HCT116 (cell line): ENCODE results near the gene CRISP2. TPM values are rescaled to one million over a fixed set of nuclear protein-coding genes. Genes with fewer than 3 reads are reported as not detected.

Experiments used
- ATAC-seq: fragments of 200-7000 bp; cut with Tn5 transposase; 2 replicates; pipeline ENCODE4 v1.9.1; 2020; ENCODE audit warnings: mild to moderate bottlenecking, moderate library complexity
- BruUV-seq: library from RNA; stranded (reverse); fragments of 400-500 nt; replicated peaks from 2 replicates; lab custom pipeline; 2021; lab: Mats Ljungman, UMichigan
- CTCF ChIA-PET: fragments of 300-600 bp; sonication (Branson Sonifier 250); formaldehyde crosslinking; loops from one replicate; lab custom pipeline; 2021; ENCODE audit warnings: antibody characterized with exemption; lab: Charles Lee
- POLR2A ChIA-PET: fragments of 300-600, 350-600 bp; sonication (Branson Sonifier 250); formaldehyde crosslinking; loops from one replicate; lab custom pipeline; 2021; ENCODE audit warnings: antibody characterized with exemption; lab: Charles Lee
- RAD21 ChIA-PET, 2 experiments: fragments of 300-600 bp; sonication (Branson Sonifier 250); formaldehyde crosslinking; loops; one replicate each; lab custom pipeline; 2023; ENCODE audit warnings: low total read pairs in 2 of 2; ENCODE audit not compliant: uncharacterized antibody in 2 of 2, unreplicated experiment in 2 of 2, low non-redundant PET in 1 of 2; lab: Charles Lee
- DNase-seq: peaks from one replicate; pipeline ENCODE4 v3.0.0-alpha.2; 2010; ENCODE audit warnings: low read depth, low spot score
- H2AFZ ChIP-seq: fragments of 200-600 bp; shearing (Covaris generic), sonication (generic); 2 replicates; pipeline ENCODE4 v1.6.1; 2017; ENCODE audit warnings: low read depth, mixed run types, mixed read lengths, antibody characterized with exemption, low read length; ENCODE audit not compliant: poor library complexity, severe bottlenecking
- H3K27ac ChIP-seq: 2 replicates; pipeline ENCODE4 v1.5.1; 2012; ENCODE audit warnings: low read depth, low read length
- H3K27me3 ChIP-seq: fragments of 200-600 bp; sonication (generic); 2 replicates; pipeline ENCODE4 v1.6.1; 2016; ENCODE audit warnings: mixed run types, low read length, mixed read lengths; ENCODE audit not compliant: insufficient read depth
- H3K36me3 ChIP-seq, 2 experiments: fragments of 200-500 bp in 1 of 2; fragments of 200-600 bp in 1 of 2; sonication (Bioruptor generic) in 1 of 2; sonication (generic) in 1 of 2; 2 replicates each; pipeline versions ENCODE4 v1.5.1 to v1.6.1; 2014 to 2016; ENCODE audit warnings: low read length in 2 of 2, inconsistent platforms in 1 of 2, mixed read lengths in 1 of 2, mixed run types in 1 of 2; ENCODE audit not compliant: insufficient read depth in 2 of 2, control insufficient read depth in 1 of 2
- H3K4me1 ChIP-seq, 2 experiments: fragments of 200-600 bp in 1 of 2; sonication (generic) in 1 of 2; 2 replicates each; pipeline versions ENCODE4 v1.5.1 to v1.6.1; 2012 to 2017; ENCODE audit warnings: low read length in 2 of 2, inconsistent platforms in 1 of 2, mild to moderate bottlenecking in 1 of 2, mixed read lengths in 1 of 2, mixed run types in 1 of 2, moderate library complexity in 1 of 2; ENCODE audit not compliant: insufficient read depth in 2 of 2, control insufficient read depth in 1 of 2
- H3K4me2 ChIP-seq: fragments of 200-600 bp; sonication (generic); 2 replicates; pipeline ENCODE4 v1.6.1; 2017; ENCODE audit warnings: mixed run types, low read length, mixed read lengths
- H3K4me3 ChIP-seq, 2 experiments: fragments of 200-600 bp in 1 of 2; sonication (generic) in 1 of 2; replicated peaks in 1 of 2; 2 replicates each; pipeline ENCODE4 v1.5.1; 2011 to 2016; ENCODE audit warnings: low read length in 2 of 2, control low read depth in 1 of 2, low read depth in 1 of 2, mild to moderate bottlenecking in 1 of 2, mixed read lengths in 1 of 2, mixed run types in 1 of 2
- H3K79me2 ChIP-seq: fragments of 200-600 bp; sonication (generic); 2 replicates; pipeline ENCODE4 v1.6.1; 2017; ENCODE audit warnings: mild to moderate bottlenecking, mixed run types, low read length, moderate library complexity, mixed read lengths; ENCODE audit not compliant: insufficient read depth
- H3K9ac ChIP-seq: fragments of 200-600 bp; sonication (generic); 2 replicates; pipeline ENCODE4 v1.6.1; 2016; ENCODE audit warnings: low read length, mixed read lengths
- H3K9me2 ChIP-seq: fragments of 200-600 bp; sonication (generic), shearing (Covaris generic); 2 replicates; pipeline ENCODE4 v1.6.1; 2017; ENCODE audit warnings: mixed run types, mild to moderate bottlenecking, moderate library complexity; ENCODE audit not compliant: insufficient read depth
- H3K9me3 ChIP-seq, 2 experiments: fragments of 200-500 bp in 1 of 2; fragments of 200-600 bp in 1 of 2; sonication (Bioruptor generic) in 1 of 2; sonication (generic) in 1 of 2; 2 replicates each; pipeline ENCODE4 v1.6.1; 2014 to 2017; ENCODE audit warnings: low read length in 2 of 2, mixed read lengths in 2 of 2, inconsistent platforms in 1 of 2, low read depth in 1 of 2, mild to moderate bottlenecking in 1 of 2, mixed run types in 1 of 2, moderate library complexity in 1 of 2; ENCODE audit not compliant: control insufficient read depth in 1 of 2, insufficient read depth in 1 of 2
- H4K20me1 ChIP-seq: fragments of 200-600 bp; sonication (generic), shearing (Covaris generic); 2 replicates; pipeline ENCODE4 v1.6.1; 2017; ENCODE audit warnings: mixed run types, mild to moderate bottlenecking, moderate library complexity; ENCODE audit not compliant: insufficient read depth
- ELF1 ChIP-seq: IDR thresholded peaks from 2 replicates; pipeline ENCODE4 v1.6.1; 2012; ENCODE audit warnings: low read depth, borderline replicate concordance
- EZH2 ChIP-seq: fragments of 200-600 bp; sonication (generic); IDR thresholded peaks from 2 replicates; pipeline ENCODE4 v1.6.1; 2017; ENCODE audit warnings: antibody characterized with exemption, mixed run types
- EZH2phosphoT487 ChIP-seq: fragments of 200-600 bp; IDR thresholded peaks from 2 replicates; pipeline ENCODE4 v1.6.1; 2018; ENCODE audit warnings: antibody characterized with exemption, borderline replicate concordance
- POLR2A ChIP-seq: IDR thresholded peaks from 2 replicates; pipeline ENCODE4 v1.7.0; 2011; ENCODE audit warnings: borderline replicate concordance; ENCODE audit not compliant: insufficient read depth, insufficient read length; ENCODE audit errors: extremely low read depth
- POLR2AphosphoS5 ChIP-seq: IDR thresholded peaks from 2 replicates; pipeline ENCODE4 v1.6.1; 2011; ENCODE audit warnings: mild to moderate bottlenecking, low read depth, low read length, moderate library complexity
- SP1 ChIP-seq: IDR thresholded peaks from 2 replicates; pipeline ENCODE4 v1.6.1; 2012; ENCODE audit warnings: low read depth
- TCF7L2 ChIP-seq: IDR thresholded peaks from 2 replicates; pipeline ENCODE4 v1.7.0; 2011; ENCODE audit warnings: borderline replicate concordance, inconsistent platforms; ENCODE audit not compliant: insufficient read depth, insufficient read length; ENCODE audit errors: extremely low read depth
- ZNF274 ChIP-seq: fragments of 200-500 bp; sonication (Bioruptor generic); IDR thresholded peaks from 2 replicates; pipeline ENCODE4 v1.6.1; 2014; ENCODE audit warnings: mild to moderate bottlenecking, low read depth, low read length, inconsistent platforms
- intact Hi-C: fragments of 100-400 bp; cut with micrococcal nuclease; formaldehyde crosslinking; loops from 2 replicates; pipeline ENCODE4 v1.10.0; 2022
- total RNA-seq: library from RNA; stranded (reverse); gene quantifications from one replicate; pipeline ENCODE4 v1.2.1, GENCODE V29; 2021; ENCODE audit not compliant: unreplicated experiment
- TF ChIP-seq, protein P1 (sequence below): IDR thresholded peaks from 2 replicates; pipeline ENCODE4 v1.6.1; 2012; ENCODE audit warnings: low read depth
- TF ChIP-seq, protein P2 (sequence below): IDR thresholded peaks from 2 replicates; pipeline ENCODE4 v1.6.1; 2011; ENCODE audit warnings: mild to moderate bottlenecking, low read length, moderate library complexity; ENCODE audit not compliant: insufficient replicate concordance; ENCODE audit errors: extremely low read depth
- TF ChIP-seq, protein P3 (sequence below): IDR thresholded peaks from 2 replicates; pipeline ENCODE4 v1.6.1; 2012

Gene CRISP2
- total RNA-seq, 1 experiment from 2014 or later = not detected

DNA sequence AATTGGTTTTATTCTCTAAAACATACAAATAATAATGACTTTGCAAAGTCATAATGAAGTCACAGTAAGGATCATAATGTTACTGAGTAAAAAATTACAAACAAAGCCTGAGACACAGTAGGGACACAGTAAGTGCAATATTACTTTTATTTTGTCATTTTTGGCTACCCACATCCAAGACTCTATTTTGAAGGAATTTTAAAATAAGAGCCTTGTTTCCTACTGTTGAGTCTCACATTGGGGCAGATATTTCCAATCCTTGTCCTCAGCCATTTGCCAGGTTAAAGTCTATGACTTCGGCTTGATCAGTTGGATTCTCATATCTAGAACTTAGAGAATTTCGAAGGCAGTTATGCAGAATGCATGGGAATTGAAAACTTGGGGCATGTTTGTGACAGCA lies 65.9 kb downstream of the CRISP2 start:
- Histone ChIP-seq H2AFZ (no peak overlapping the region), H3K27ac (no peak overlapping the region), H3K36me3 (no peaks in the 10 kb centered on the region), H3K79me2 (no peaks in the 10 kb centered on the region)
- no peak for DNase-seq
- RAD21 ChIA-PET = no interaction called here
- TF ChIP-seq ELF1 (no peak), ZNF274 (no peak), EZH2 (no peak), TCF7L2 (no peak), POLR2AphosphoS5 (no peak), POLR2A (no peak), EZH2phosphoT487 (no peak), SP1 (no peak)
- TF ChIP-seq, protein P1, sequence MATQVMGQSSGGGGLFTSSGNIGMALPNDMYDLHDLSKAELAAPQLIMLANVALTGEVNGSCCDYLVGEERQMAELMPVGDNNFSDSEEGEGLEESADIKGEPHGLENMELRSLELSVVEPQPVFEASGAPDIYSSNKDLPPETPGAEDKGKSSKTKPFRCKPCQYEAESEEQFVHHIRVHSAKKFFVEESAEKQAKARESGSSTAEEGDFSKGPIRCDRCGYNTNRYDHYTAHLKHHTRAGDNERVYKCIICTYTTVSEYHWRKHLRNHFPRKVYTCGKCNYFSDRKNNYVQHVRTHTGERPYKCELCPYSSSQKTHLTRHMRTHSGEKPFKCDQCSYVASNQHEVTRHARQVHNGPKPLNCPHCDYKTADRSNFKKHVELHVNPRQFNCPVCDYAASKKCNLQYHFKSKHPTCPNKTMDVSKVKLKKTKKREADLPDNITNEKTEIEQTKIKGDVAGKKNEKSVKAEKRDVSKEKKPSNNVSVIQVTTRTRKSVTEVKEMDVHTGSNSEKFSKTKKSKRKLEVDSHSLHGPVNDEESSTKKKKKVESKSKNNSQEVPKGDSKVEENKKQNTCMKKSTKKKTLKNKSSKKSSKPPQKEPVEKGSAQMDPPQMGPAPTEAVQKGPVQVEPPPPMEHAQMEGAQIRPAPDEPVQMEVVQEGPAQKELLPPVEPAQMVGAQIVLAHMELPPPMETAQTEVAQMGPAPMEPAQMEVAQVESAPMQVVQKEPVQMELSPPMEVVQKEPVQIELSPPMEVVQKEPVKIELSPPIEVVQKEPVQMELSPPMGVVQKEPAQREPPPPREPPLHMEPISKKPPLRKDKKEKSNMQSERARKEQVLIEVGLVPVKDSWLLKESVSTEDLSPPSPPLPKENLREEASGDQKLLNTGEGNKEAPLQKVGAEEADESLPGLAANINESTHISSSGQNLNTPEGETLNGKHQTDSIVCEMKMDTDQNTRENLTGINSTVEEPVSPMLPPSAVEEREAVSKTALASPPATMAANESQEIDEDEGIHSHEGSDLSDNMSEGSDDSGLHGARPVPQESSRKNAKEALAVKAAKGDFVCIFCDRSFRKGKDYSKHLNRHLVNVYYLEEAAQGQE = no peak
- TF ChIP-seq, protein P2, sequence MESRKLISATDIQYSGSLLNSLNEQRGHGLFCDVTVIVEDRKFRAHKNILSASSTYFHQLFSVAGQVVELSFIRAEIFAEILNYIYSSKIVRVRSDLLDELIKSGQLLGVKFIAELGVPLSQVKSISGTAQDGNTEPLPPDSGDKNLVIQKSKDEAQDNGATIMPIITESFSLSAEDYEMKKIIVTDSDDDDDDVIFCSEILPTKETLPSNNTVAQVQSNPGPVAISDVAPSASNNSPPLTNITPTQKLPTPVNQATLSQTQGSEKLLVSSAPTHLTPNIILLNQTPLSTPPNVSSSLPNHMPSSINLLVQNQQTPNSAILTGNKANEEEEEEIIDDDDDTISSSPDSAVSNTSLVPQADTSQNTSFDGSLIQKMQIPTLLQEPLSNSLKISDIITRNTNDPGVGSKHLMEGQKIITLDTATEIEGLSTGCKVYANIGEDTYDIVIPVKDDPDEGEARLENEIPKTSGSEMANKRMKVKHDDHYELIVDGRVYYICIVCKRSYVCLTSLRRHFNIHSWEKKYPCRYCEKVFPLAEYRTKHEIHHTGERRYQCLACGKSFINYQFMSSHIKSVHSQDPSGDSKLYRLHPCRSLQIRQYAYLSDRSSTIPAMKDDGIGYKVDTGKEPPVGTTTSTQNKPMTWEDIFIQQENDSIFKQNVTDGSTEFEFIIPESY = no peak
- TF ChIP-seq, protein P3, sequence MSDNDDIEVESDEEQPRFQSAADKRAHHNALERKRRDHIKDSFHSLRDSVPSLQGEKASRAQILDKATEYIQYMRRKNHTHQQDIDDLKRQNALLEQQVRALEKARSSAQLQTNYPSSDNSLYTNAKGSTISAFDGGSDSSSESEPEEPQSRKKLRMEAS = no peak
- TF ChIP-seq, all 23 proteins: peak for 0
- BruUV-seq = no TSS peak
- CTCF ChIA-PET = no interaction called here
- H3K4me2 ChIP-seq = no peak overlapping the region
- no peaks in the 10 kb centered on the region for H3K27me3 ChIP-seq
- H3K4me3 ChIP-seq = no peak overlapping the region
- H3K9ac ChIP-seq = no peak overlapping the region
- no peaks in the 10 kb centered on the region for H4K20me1 ChIP-seq
- POLR2A ChIA-PET = no interaction called here
- no peaks in the 10 kb centered on the region for H3K9me2 ChIP-seq
- H3K4me1 ChIP-seq = no peaks in the 10 kb centered on the region
- intact Hi-C loops = no loop called here
- ATAC-seq = no peak
- H3K9me3 ChIP-seq = no peaks in the 10 kb centered on the region
